ENCODE data around the gene FHOD3.

Gene FHOD3

GRCh38 chr18:36499938-36500337 is 202.4 kb downstream of the FHOD3 start:
- Histone ChIP-seq H3K4me1 (ENCODE audit: insufficient read depth, low read length, poor library complexity, severe bottlenecking) (peaks cover 39% of the 10 kb centered on the region), H3K9ac (ENCODE audit: low read depth, low read length, poor library complexity, severe bottlenecking) (no peak overlapping the region), H2AFZ (ENCODE audit: low read length) (peak overlapping the region; percentile 73; the same call in 1 of the 2 replicates), H4K20me1 (ENCODE audit: insufficient read depth, low read length, poor library complexity, severe bottlenecking) (no peaks in the 10 kb centered on the region), H3K36me3 (ENCODE audit: insufficient read depth, low read length) (no peaks in the 10 kb centered on the region), H3K9me3 (ENCODE audit: insufficient read depth, low read depth, low read length) (no peaks in the 10 kb centered on the region), H3F3A (ENCODE audit: low read depth) (no peaks in the 10 kb centered on the region), H3K9me2 (replicated peaks; ENCODE audit: low read depth, low read length) (no peaks in the 10 kb centered on the region), H3K27me3 (ENCODE audit: insufficient read depth, low read length, poor library complexity, severe bottlenecking) (no peaks in the 10 kb centered on the region), H3K4me2 (ENCODE audit: low read depth, low read length, poor library complexity, severe bottlenecking) (peak overlapping the region; percentile 69), H3K79me2 (ENCODE audit: insufficient read depth, low read length) (no peaks in the 10 kb centered on the region), H3K4me3 (ENCODE audit: low read length, poor library complexity, severe bottlenecking) (peak overlapping the region; percentile 31)
- no peak for TF ChIP-seq EZH2phosphoT487 (IDR thresholded peaks at IDR 0.05; ENCODE audit: borderline replicate concordance)
- TF ChIP-seq, protein P1, sequence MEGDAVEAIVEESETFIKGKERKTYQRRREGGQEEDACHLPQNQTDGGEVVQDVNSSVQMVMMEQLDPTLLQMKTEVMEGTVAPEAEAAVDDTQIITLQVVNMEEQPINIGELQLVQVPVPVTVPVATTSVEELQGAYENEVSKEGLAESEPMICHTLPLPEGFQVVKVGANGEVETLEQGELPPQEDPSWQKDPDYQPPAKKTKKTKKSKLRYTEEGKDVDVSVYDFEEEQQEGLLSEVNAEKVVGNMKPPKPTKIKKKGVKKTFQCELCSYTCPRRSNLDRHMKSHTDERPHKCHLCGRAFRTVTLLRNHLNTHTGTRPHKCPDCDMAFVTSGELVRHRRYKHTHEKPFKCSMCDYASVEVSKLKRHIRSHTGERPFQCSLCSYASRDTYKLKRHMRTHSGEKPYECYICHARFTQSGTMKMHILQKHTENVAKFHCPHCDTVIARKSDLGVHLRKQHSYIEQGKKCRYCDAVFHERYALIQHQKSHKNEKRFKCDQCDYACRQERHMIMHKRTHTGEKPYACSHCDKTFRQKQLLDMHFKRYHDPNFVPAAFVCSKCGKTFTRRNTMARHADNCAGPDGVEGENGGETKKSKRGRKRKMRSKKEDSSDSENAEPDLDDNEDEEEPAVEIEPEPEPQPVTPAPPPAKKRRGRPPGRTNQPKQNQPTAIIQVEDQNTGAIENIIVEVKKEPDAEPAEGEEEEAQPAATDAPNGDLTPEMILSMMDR (conservative IDR thresholded peaks at IDR 0.05; ENCODE audit: low read length): no peak

GRCh38 chr18:36501100-36501499 is 203.6 kb downstream of the FHOD3 start:
- Histone ChIP-seq H3K36me3 (ENCODE audit: insufficient read depth, low read length) (no peaks in the 10 kb centered on the region), H4K20me1 (ENCODE audit: insufficient read depth, low read length, poor library complexity, severe bottlenecking) (no peaks in the 10 kb centered on the region), H3K4me1 (ENCODE audit: insufficient read depth, low read length, poor library complexity, severe bottlenecking) (peaks cover 28% of the 10 kb centered on the region), H3K4me3 (ENCODE audit: low read length, poor library complexity, severe bottlenecking) (no peak overlapping the region), H3K9ac (ENCODE audit: low read depth, low read length, poor library complexity, severe bottlenecking) (no peak overlapping the region), H3K9me3 (ENCODE audit: insufficient read depth, low read depth, low read length) (no peaks in the 10 kb centered on the region), H3K27me3 (ENCODE audit: insufficient read depth, low read length, poor library complexity, severe bottlenecking) (no peaks in the 10 kb centered on the region), H3K79me2 (ENCODE audit: insufficient read depth, low read length) (no peaks in the 10 kb centered on the region), H3K9me2 (replicated peaks; ENCODE audit: low read depth, low read length) (no peaks in the 10 kb centered on the region), H3K4me2 (ENCODE audit: low read depth, low read length, poor library complexity, severe bottlenecking) (no peak overlapping the region), H2AFZ (ENCODE audit: low read length) (no peak overlapping the region), H3F3A (ENCODE audit: low read depth) (no peaks in the 10 kb centered on the region)
- TF ChIP-seq, protein P1 (conservative IDR thresholded peaks at IDR 0.05; ENCODE audit: low read length): no peak
- no peak for TF ChIP-seq EZH2phosphoT487 (IDR thresholded peaks at IDR 0.05; ENCODE audit: borderline replicate concordance)

DNA sequence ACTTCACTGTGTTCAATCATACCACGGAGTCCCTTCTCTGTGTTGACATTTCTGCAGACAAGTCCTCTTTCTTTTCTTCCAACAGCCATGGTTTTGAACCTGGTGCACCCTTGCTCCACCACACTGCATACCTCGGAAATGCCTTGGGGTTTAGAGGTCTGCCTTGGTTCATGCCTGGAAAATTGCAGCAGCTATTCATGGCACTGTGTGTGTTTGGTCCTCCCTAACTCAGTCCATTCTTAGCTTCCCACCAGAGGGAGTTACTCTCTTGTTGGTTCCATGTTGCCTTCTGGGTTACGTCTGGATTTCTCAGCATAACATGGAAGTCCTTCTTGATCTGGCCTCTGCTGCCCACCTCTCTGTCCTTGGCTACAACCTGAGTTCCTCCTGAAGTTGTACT is 206.0 kb downstream of the FHOD3 start:
- no peak overlapping the region for H2AFZ ChIP-seq (ENCODE audit: low read length)
- no peaks in the 10 kb centered on the region for H3K36me3 ChIP-seq (ENCODE audit: insufficient read depth, low read length)
- no peaks in the 10 kb centered on the region for H4K20me1 ChIP-seq (ENCODE audit: insufficient read depth, low read length, poor library complexity, severe bottlenecking)
- peaks cover 17% of the 10 kb centered on the region for H3K4me1 ChIP-seq (ENCODE audit: insufficient read depth, low read length, poor library complexity, severe bottlenecking)
- TF ChIP-seq EZH2phosphoT487 (IDR thresholded peaks at IDR 0.05; ENCODE audit: borderline replicate concordance): no peak
- TF ChIP-seq, protein P1 (conservative IDR thresholded peaks at IDR 0.05; ENCODE audit: low read length): no peak
- H3K79me2 ChIP-seq (ENCODE audit: insufficient read depth, low read length): no peaks in the 10 kb centered on the region
- H3K9ac ChIP-seq (ENCODE audit: low read depth, low read length, poor library complexity, severe bottlenecking): no peak overlapping the region
- no peaks in the 10 kb centered on the region for H3F3A ChIP-seq (ENCODE audit: low read depth)
- no peaks in the 10 kb centered on the region for H3K9me2 ChIP-seq (replicated peaks; ENCODE audit: low read depth, low read length)
- H3K9me3 ChIP-seq (ENCODE audit: insufficient read depth, low read depth, low read length): no peaks in the 10 kb centered on the region
- no peaks in the 10 kb centered on the region for H3K27me3 ChIP-seq (ENCODE audit: insufficient read depth, low read length, poor library complexity, severe bottlenecking)
- no peak overlapping the region for H3K4me2 ChIP-seq (ENCODE audit: low read depth, low read length, poor library complexity, severe bottlenecking)
- no peak overlapping the region for H3K4me3 ChIP-seq (ENCODE audit: low read length, poor library complexity, severe bottlenecking)
